Measurements from ENCODE around the gene ROR1.

The ROR1 gene

GRCh38 chr1:63863145-63863544 is 89.3 kb downstream of the ROR1 start:
- DNase-seq = no peak

GRCh38 chr1:63864224-63864641 is 90.4 kb downstream of the ROR1 start:
- DNase-seq = no peak

- no peak for DNase-seq
Measured at GRCh38 chr1:63865561-63865960, 91.7 kb downstream of the ROR1 start.

- no peak for DNase-seq
Measured at GRCh38 chr1:63866084-63866483, 92.3 kb downstream of the ROR1 start.

- no peak for DNase-seq
Measured at GRCh38 chr1:63867429-63868176, 93.8 kb downstream of the ROR1 start.

- no peak for DNase-seq
Measured at GRCh38 chr1:63868268-63868781, 94.5 kb downstream of the ROR1 start.

- DNase-seq = no peak
Measured at GRCh38 chr1:63870152-63870551, 96.3 kb downstream of the ROR1 start.

GRCh38 chr1:63871463-63871862 is 97.6 kb downstream of the ROR1 start:
- no peak for DNase-seq

GRCh38 chr1:63873751-63874150 is 99.9 kb downstream of the ROR1 start:
- DNase-seq = no peak

- no peak for DNase-seq
Measured at GRCh38 chr1:63874278-63874880, 100.6 kb downstream of the ROR1 start.

- DNase-seq = no peak
Measured at GRCh38 chr1:63875636-63876035, 101.8 kb downstream of the ROR1 start.

- DNase-seq = no peak
Measured at GRCh38 chr1:63877021-63877767, 103.4 kb downstream of the ROR1 start.

GRCh38 chr1:63877816-63878215 is 104.0 kb downstream of the ROR1 start:
- DNase-seq = no peak

GRCh38 chr1:63878932-63879331 is 105.1 kb downstream of the ROR1 start:
- DNase-seq = no peak

GRCh38 chr1:63880958-63881576 is 107.2 kb downstream of the ROR1 start:
- no peak for DNase-seq

GRCh38 chr1:63882048-63882704 is 108.4 kb downstream of the ROR1 start:
- no peak for DNase-seq

GRCh38 chr1:63883494-63884235 is 109.8 kb downstream of the ROR1 start:
- no peak for DNase-seq

GRCh38 chr1:63884486-63884885 is 110.7 kb downstream of the ROR1 start:
- DNase-seq = no peak

- DNase-seq = no peak
Measured at GRCh38 chr1:63885899-63886298, 112.1 kb downstream of the ROR1 start.

- no peak for DNase-seq
Measured at GRCh38 chr1:63886340-63886739, 112.5 kb downstream of the ROR1 start.

GRCh38 chr1:63887809-63888208 is 114.0 kb downstream of the ROR1 start:
- no peak for DNase-seq

GRCh38 chr1:63888984-63889383 is 115.2 kb downstream of the ROR1 start:
- DNase-seq = no peak
